ENCODE data around the gene LPCAT3. TPM values are rescaled to one million over a fixed set of nuclear protein-coding genes. Genes with fewer than 3 reads are reported as not detected.

The LPCAT3 gene
- total RNA-seq, 2 experiments from 2014 or later: 26.1 TPM

GRCh38 chr12:6975297-6976032 lies 42.8 kb downstream of the LPCAT3 start:
- ChIA-PET CTCF (interaction anchor here (0.8 to 1.7 kb wide), 4 partner anchors 40 to 138 kb away, joined by 3 to 4 read pairs (median 4); no protein-coding TSS in a partner anchor), POLR2A (interaction anchor here (1.4 kb wide), 1 partner anchor 31 kb away, joined by 6 read pairs; the partner anchor contains the start of genes C12orf57 and RNU7-1)

- CTCF ChIA-PET: interaction anchor here (1.6 kb wide), 1 partner anchor 138 kb away, joined by 3 read pairs; no protein-coding TSS in a partner anchor
- POLR2A ChIA-PET: interaction anchor here (0.5 kb wide), 1 partner anchor 25 kb away, joined by 4 read pairs; no protein-coding TSS in a partner anchor
These were observed 44.1 kb downstream of the LPCAT3 start for GRCh38 chr12:6974180-6974579.

- POLR2A ChIA-PET: interaction anchor here (1.0 to 3.5 kb wide), 2 partner anchors 26 to 160 kb away, joined by 3 to 40 read pairs; partner anchors contain the start of genes C12orf57, CLSTN3 and RNU7-1
- CTCF ChIA-PET: interaction anchor here (1.3 to 3.1 kb wide), 3 partner anchors 9 to 143 kb away, joined by 4 to 21 read pairs (median 4); partner anchors contain the start of genes C12orf57 and RNU7-1
These were observed 48.2 kb downstream of the LPCAT3 start for GRCh38 chr12:6970096-6970527.

GRCh38 chr12:6968426-6968825 lies 49.9 kb downstream of the LPCAT3 start:
- CTCF ChIA-PET: interaction anchor here (0.7 to 3.1 kb wide), 8 partner anchors 7 to 140 kb away, joined by 3 to 21 read pairs (median 6); partner anchors contain the start of genes C12orf57, PTPN6 and RNU7-1
- POLR2A ChIA-PET: interaction anchor here (0.5 to 3.5 kb wide), 6 partner anchors 9 to 33 kb away, joined by 4 to 40 read pairs (median 6); partner anchors contain the start of genes C12orf57, PTPN6 and RNU7-1

GRCh38 chr12:6967651-6968100 lies 50.6 kb downstream of the LPCAT3 start:
- ChIA-PET POLR2A (interaction anchor here (2.1 to 3.5 kb wide), 3 partner anchors 15 to 24 kb away, joined by 6 to 40 read pairs (median 15); partner anchors contain the start of genes C12orf57, PTPN6 and RNU7-1), CTCF (interaction anchor here (0.6 to 3.1 kb wide), 5 partner anchors 9 to 140 kb away, joined by 3 to 21 read pairs (median 10); partner anchors contain the start of genes C12orf57, PTPN6 and RNU7-1)

- CTCF ChIA-PET: interaction anchor here (0.6 to 13.2 kb wide), 3 partner anchors 19 to 42 kb away, joined by 3 to 337 read pairs (median 3); partner anchors contain the start of genes C12orf57, PTPN6 and RNU7-1
- POLR2A ChIA-PET: interaction anchor here (0.7 to 13.5 kb wide), 2 partner anchors 19 to 398 kb away, joined by 3 to 353 read pairs; partner anchors contain the start of genes C12orf57, NOP2, PTPN6 and RNU7-1
These were observed 51.9 kb downstream of the LPCAT3 start for GRCh38 chr12:6966351-6966750.

GRCh38 chr12:6965714-6966113 lies 52.6 kb downstream of the LPCAT3 start:
- CTCF ChIA-PET: interaction anchor here (0.6 to 13.2 kb wide), 2 partner anchors 18 to 34 kb away, joined by 3 to 337 read pairs; partner anchors contain the start of genes C12orf57, PTPN6 and RNU7-1
- POLR2A ChIA-PET: interaction anchor here (0.7 to 13.5 kb wide), 2 partner anchors 18 to 397 kb away, joined by 3 to 353 read pairs; partner anchors contain the start of genes C12orf57, NOP2, PTPN6 and RNU7-1

- ChIA-PET CTCF (interaction anchor here (0.9 to 13.2 kb wide), 7 partner anchors 9 to 93 kb away, joined by 3 to 337 read pairs (median 5); partner anchors contain the start of genes C12orf57, PTPN6, RNU7-1 and SPSB2), POLR2A (interaction anchor here (0.7 to 13.5 kb wide), 2 partner anchors 18 to 28 kb away, joined by 3 to 353 read pairs; partner anchors contain the start of genes C12orf57, PTPN6 and RNU7-1)
These were observed 53.1 kb downstream of the LPCAT3 start for GRCh38 chr12:6965026-6965661.

GRCh38 chr12:6964605-6965025 lies 53.7 kb downstream of the LPCAT3 start:
- ChIA-PET CTCF (interaction anchor here (0.9 to 13.2 kb wide), 7 partner anchors 9 to 92 kb away, joined by 3 to 337 read pairs (median 5); partner anchors contain the start of genes C12orf57, PTPN6, RNU7-1 and SPSB2), POLR2A (interaction anchor here (0.7 to 13.5 kb wide), 3 partner anchors 10 to 27 kb away, joined by 3 to 353 read pairs (median 5); partner anchors contain the start of genes C12orf57, PTPN6 and RNU7-1)

GRCh38 chr12:6963791-6964413 lies 54.4 kb downstream of the LPCAT3 start:
- POLR2A ChIA-PET: interaction anchor here (1.5 to 13.5 kb wide), 2 partner anchors 9 to 17 kb away, joined by 5 to 353 read pairs; partner anchors contain the start of genes C12orf57, PTPN6 and RNU7-1

GRCh38 chr12:6963016-6963731 lies 55.1 kb downstream of the LPCAT3 start:
- CTCF ChIA-PET: interaction anchor here (0.8 to 13.2 kb wide), 6 partner anchors 9 to 198 kb away, joined by 3 to 337 read pairs (median 7); partner anchors contain the start of genes C12orf57, PTPN6, RNU7-1 and SPSB2
- POLR2A ChIA-PET: interaction anchor here (1.5 to 13.5 kb wide), 3 partner anchors 9 to 55 kb away, joined by 5 to 353 read pairs (median 7); partner anchors contain the start of genes C12orf57, LPCAT3, PTPN6 and RNU7-1

More at GRCh38 chr12:6963791-6964413, 54.4 kb downstream of the LPCAT3 start:
- CTCF ChIA-PET: interaction anchor here (0.8 to 13.2 kb wide), 8 partner anchors 8 to 198 kb away, joined by 3 to 337 read pairs (median 4); partner anchors contain the start of genes C12orf57, PTPN6, RNU7-1 and SPSB2

- CTCF ChIA-PET: interaction anchor here (0.6 to 13.2 kb wide), 5 partner anchors 15 to 250 kb away, joined by 3 to 337 read pairs (median 5); partner anchors contain the start of genes C12orf57, PTPN6 and RNU7-1
- POLR2A ChIA-PET: interaction anchor here (1.6 to 13.5 kb wide), 4 partner anchors 15 to 90 kb away, joined by 5 to 353 read pairs (median 11); partner anchors contain the start of genes C12orf57, LPCAT3, PTPN6 and RNU7-1
These were observed 55.8 kb downstream of the LPCAT3 start for GRCh38 chr12:6962285-6963015.

GRCh38 chr12:6961695-6962284 lies 56.5 kb downstream of the LPCAT3 start:
- ChIA-PET POLR2A (interaction anchor here (0.6 to 13.5 kb wide), 6 partner anchors 14 to 90 kb away, joined by 4 to 353 read pairs (median 7); partner anchors contain the start of genes C12orf57, LPCAT3, PTPN6 and RNU7-1), CTCF (interaction anchor here (1.2 to 13.2 kb wide), 8 partner anchors 7 to 146 kb away, joined by 3 to 337 read pairs (median 4); partner anchors contain the start of genes C12orf57, CDCA3, PTPN6 and RNU7-1)

- ChIA-PET POLR2A (interaction anchor here (0.6 to 13.5 kb wide), 7 partner anchors 14 to 89 kb away, joined by 3 to 353 read pairs (median 7); partner anchors contain the start of genes C12orf57, LPCAT3, PTPN6 and RNU7-1), CTCF (interaction anchor here (0.9 to 13.2 kb wide), 10 partner anchors 8 to 152 kb away, joined by 3 to 337 read pairs (median 4); partner anchors contain the start of genes C12orf57, CDCA3, PTPN6 and RNU7-1)
These were observed 57.0 kb downstream of the LPCAT3 start for GRCh38 chr12:6961278-6961694.

Data from activated CD8-positive, alpha-beta memory T cell treated with anti-CD3 and anti-CD28 coated beads for 36 hours (primary cell).